SJSA1 (cell line): ENCODE data around the gene TFF3. TPM values are rescaled to one million over a fixed set of nuclear protein-coding genes. Genes with fewer than 3 reads are reported as not detected.
A peak's percentile ranks its signal among the peaks of the same experiment; 100 is the strongest.

Experiments
- DNase-seq, 2 experiments: peaks; one replicate each; pipeline ENCODE4 v3.0.0-alpha.2; 2015 to 2020; ENCODE audit warnings: low spot score in 2 of 2, low read depth in 1 of 2
- H3K27ac ChIP-seq: fragments of 250-450 bp; sonication (Bioruptor Pico); 2 replicates; pipeline ENCODE4 v1.5.1; 2020; ENCODE audit warnings: mild to moderate bottlenecking, moderate library complexity
- H3K27me3 ChIP-seq: fragments of 250-450 bp; sonication (Bioruptor Pico); replicated peaks from 2 replicates; pipeline ENCODE4 v1.5.1; 2020; ENCODE audit warnings: mild to moderate bottlenecking, moderate library complexity
- H3K36me3 ChIP-seq: fragments of 250-450 bp; sonication (Bioruptor Pico); 2 replicates; pipeline ENCODE4 v1.5.1; 2020; ENCODE audit warnings: mild to moderate bottlenecking
- H3K4me1 ChIP-seq: fragments of 250-450 bp; sonication (Bioruptor Pico); replicated peaks from 2 replicates; pipeline ENCODE4 v1.6.1; 2021; ENCODE audit warnings: mild to moderate bottlenecking
- H3K4me3 ChIP-seq: fragments of 250-450 bp; sonication (Bioruptor Pico); 2 replicates; pipeline ENCODE4 v1.5.1; 2020; ENCODE audit warnings: mild to moderate bottlenecking
- H3K9me3 ChIP-seq: fragments of 250-450 bp; sonication (Bioruptor Pico); replicated peaks from 2 replicates; pipeline ENCODE4 v1.5.1; 2020; ENCODE audit warnings: mild to moderate bottlenecking
- total RNA-seq: library from RNA; depleted of rRNA; stranded (reverse); fragments of >200 nt; shearing (Covaris generic); gene quantifications from 2 replicates; pipeline ENCODE4 v1.2.3, GENCODE V29; 2014; rRNA removed

TFF3 gene
- total RNA-seq, 1 experiment from 2014 or later, result not detected

DNA sequence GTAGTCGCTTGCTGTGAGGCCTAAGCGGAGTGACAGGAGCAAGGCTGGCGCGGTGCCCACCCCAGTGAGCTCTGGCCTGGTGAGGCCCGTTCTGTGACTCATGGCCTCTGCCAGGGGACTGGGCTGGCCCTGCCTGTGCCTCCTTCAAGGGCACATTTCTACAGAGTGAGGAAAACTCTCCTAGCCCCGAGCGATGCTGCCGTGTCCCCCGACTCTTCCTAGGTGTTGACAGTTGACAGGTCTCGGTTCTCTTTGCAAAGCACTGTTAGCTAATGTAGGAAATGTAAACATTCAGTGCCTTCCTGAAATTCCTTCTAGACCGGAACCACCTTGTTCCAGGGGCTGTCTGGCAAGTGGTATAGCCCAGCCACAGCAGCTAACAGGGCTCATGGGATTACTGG is 52.4 kb downstream of the TFF3 start:
- DNase-seq, result peak; percentile 82 to 94
- Histone ChIP-seq H3K36me3 (no peaks in the 10 kb centered on the region), H3K9me3 (no peaks in the 10 kb centered on the region), H3K27ac (peak overlapping the region; percentile 46), H3K4me3 (no peak overlapping the region), H3K4me1 (peaks cover 45% of the 10 kb centered on the region), H3K27me3 (no peaks in the 10 kb centered on the region)

DNA sequence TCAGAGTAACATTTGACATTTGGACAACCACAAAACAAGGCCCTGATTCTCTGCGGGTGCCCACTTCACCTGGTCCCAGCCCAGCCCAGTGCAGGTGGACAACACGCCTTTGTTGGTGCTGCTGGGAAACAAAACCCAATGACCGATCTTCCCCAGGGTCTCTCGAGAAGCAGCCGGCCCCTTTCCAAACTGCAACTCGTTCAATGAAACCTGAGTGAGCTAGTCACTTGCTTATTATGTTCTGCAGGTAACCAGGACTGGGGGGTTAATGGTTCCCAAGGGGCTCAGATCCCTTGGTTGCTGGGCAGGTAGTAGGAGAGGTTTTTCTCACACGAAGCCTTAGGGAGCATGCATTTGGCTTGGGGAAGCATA is 53.4 kb downstream of the TFF3 start:
- Histone ChIP-seq H3K27ac (peak overlapping the region; percentile 89), H3K9me3 (no peaks in the 10 kb centered on the region), H3K36me3 (no peaks in the 10 kb centered on the region), H3K4me3 (peak overlapping the region; percentile 8; the same call in 1 of the 2 replicates), H3K4me1 (peaks cover 45% of the 10 kb centered on the region), H3K27me3 (no peaks in the 10 kb centered on the region)
- DNase-seq, result no peak

Other genes with a start within 250 kb of the TFF3 start
- gene UMODL1, start 244.1 kb downstream of the TFF3 start, total RNA-seq, result 0.22 TPM in 1 of 2 replicates, not detected in the other
- gene ABCG1, start 96.3 kb downstream of the TFF3 start, total RNA-seq, result 4.5 and 11.5 TPM in 2 replicates
- gene TFF2, start 35.6 kb upstream of the TFF3 start, total RNA-seq, result not detected in 2 replicates
- gene TFF1, start 51.1 kb upstream of the TFF3 start, total RNA-seq, result not detected in 2 replicates
- gene TMPRSS3, start 80.6 kb upstream of the TFF3 start, total RNA-seq, result 0.45 TPM in 1 of 2 replicates, not detected in the other
- gene UBASH3A, start 88.5 kb upstream of the TFF3 start, total RNA-seq, result not detected in 2 replicates
- not detected in 2 replicates for gene RSPH1, start 180.8 kb upstream of the TFF3 start, total RNA-seq
- gene SLC37A1, start 198.4 kb upstream of the TFF3 start, total RNA-seq, result 2.1 and 5.2 TPM in 2 replicates